ENCODE measurements around the gene LTB4R2.

LTB4R2 gene

GRCh38 chr14:24277606-24278321 lies 32.2 kb upstream of the LTB4R2 start:
- no peak for DNase-seq

- no peak for DNase-seq
Observed at GRCh38 chr14:24278424-24278823, 31.5 kb upstream of the LTB4R2 start.

- no peak for DNase-seq
Observed at GRCh38 chr14:24279301-24280186, 30.4 kb upstream of the LTB4R2 start.

GRCh38 chr14:24280797-24281460 lies 29.0 kb upstream of the LTB4R2 start:
- no peak for DNase-seq

GRCh38 chr14:24281636-24282035 lies 28.3 kb upstream of the LTB4R2 start:
- no peak for DNase-seq

GRCh38 chr14:24282736-24283135 lies 27.2 kb upstream of the LTB4R2 start:
- no peak for DNase-seq

GRCh38 chr14:24283796-24284460 lies 26.0 kb upstream of the LTB4R2 start:
- DNase-seq = no peak

GRCh38 chr14:24284501-24285035 lies 25.4 kb upstream of the LTB4R2 start:
- no peak for DNase-seq

- DNase-seq = no peak
Observed at GRCh38 chr14:24285351-24285750, 24.6 kb upstream of the LTB4R2 start.

GRCh38 chr14:24286996-24287395 lies 22.9 kb upstream of the LTB4R2 start:
- no peak for DNase-seq

- no peak for DNase-seq
Observed at GRCh38 chr14:24289649-24290280, 20.2 kb upstream of the LTB4R2 start.

- DNase-seq = no peak
Observed at GRCh38 chr14:24290746-24291145, 19.2 kb upstream of the LTB4R2 start.

- DNase-seq = no peak
Observed at GRCh38 chr14:24291446-24292117, 18.4 kb upstream of the LTB4R2 start.

- no peak for DNase-seq
Observed at GRCh38 chr14:24292118-24292807, 17.7 kb upstream of the LTB4R2 start.

GRCh38 chr14:24293525-24293924 lies 16.4 kb upstream of the LTB4R2 start:
- no peak for DNase-seq

GRCh38 chr14:24296341-24297157 lies 13.4 kb upstream of the LTB4R2 start:
- peak; percentile 47 for DNase-seq

- no peak for DNase-seq
Observed at GRCh38 chr14:24297190-24297964, 12.6 kb upstream of the LTB4R2 start.

GRCh38 chr14:24298892-24299254 lies 11.1 kb upstream of the LTB4R2 start:
- no peak for DNase-seq

Data from NCI-H1092 (cell line).